HepG2 (cell line): Measurements from ENCODE around the gene PROKR1. TPM values are rescaled to one million over a fixed set of nuclear protein-coding genes. Genes with fewer than 3 reads are reported as not detected.

ENCODE experiments used
- ATAC-seq: fragments of 200-7000 bp; cut with Tn5 transposase; 3 replicates; pipeline ENCODE4 v1.9.1; 2020; ENCODE audit warnings: mild to moderate bottlenecking, moderate library complexity
- BruUV-seq: library from RNA; stranded (reverse); fragments of 400-500 nt; replicated peaks from 2 replicates; lab custom pipeline; 2021; lab: Mats Ljungman, UMichigan
- CTCF ChIA-PET: fragments of 300-600 bp; formaldehyde crosslinking; extraction: SDS; loops from one replicate; lab custom pipeline; 2021; ENCODE audit warnings: low total read pairs, inconsistent platforms, low intra/inter-chr PET ratio; lab: Yijun Ruan, JAX
- POLR2A ChIA-PET: fragments of 350-600 bp; sonication (Branson Sonifier 250); formaldehyde crosslinking; loops from one replicate; lab custom pipeline; 2020; ENCODE audit warnings: antibody characterized with exemption, inconsistent platforms; lab: Yijun Ruan, JAX
- DNase-seq: peaks from one replicate; pipeline ENCODE4 v3.0.0-alpha.2; 2015; ENCODE audit warnings: low spot score
- FAIRE-seq: peaks from 3 replicates; lab custom pipeline; 2011; peaks lifted over from hg19 to GRCh38; lab: Jason Lieb, UNC
- H2AFZ ChIP-seq: one replicate; pipeline ENCODE4 v1.6.1; 2011; ENCODE audit warnings: low read length, inconsistent platforms
- H3K27ac ChIP-seq: fragments of 300-600 bp; 3 replicates; pipeline ENCODE4 v1.8.0; 2011; ENCODE audit warnings: mixed run types, mild to moderate bottlenecking, mixed read lengths, low read length, inconsistent platforms; ENCODE audit not compliant: insufficient read depth; ENCODE audit errors: extremely low read length
- H3K27me3 ChIP-seq, 2 experiments: fragments of 200-600 bp in 1 of 2; 2 replicates in 1 of 2; 3 replicates in 1 of 2; pipeline versions ENCODE4 v1.6.0 to v1.8.0; 2011; ENCODE audit warnings: low read length in 2 of 2, mild to moderate bottlenecking in 2 of 2, moderate library complexity in 2 of 2, inconsistent platforms in 1 of 2; ENCODE audit not compliant: insufficient read depth in 2 of 2, control insufficient read depth in 1 of 2
- H3K36me3 ChIP-seq, 2 experiments: fragments of 200-600 bp in 1 of 2; replicated peaks in 1 of 2; 2 replicates in 1 of 2; 3 replicates in 1 of 2; pipeline versions ENCODE4 v1.5.1 to v1.8.0; 2011; ENCODE audit warnings: low read length in 2 of 2, inconsistent platforms in 1 of 2; ENCODE audit not compliant: insufficient read depth in 2 of 2, control insufficient read depth in 1 of 2
- H3K4me1 ChIP-seq: 2 replicates; pipeline ENCODE4 v1.5.1; 2012; ENCODE audit warnings: low read length, inconsistent platforms; ENCODE audit not compliant: insufficient read depth
- H3K4me2 ChIP-seq: 2 replicates; pipeline ENCODE4 v1.6.0; 2011; ENCODE audit warnings: low read depth, low read length, inconsistent platforms
- H3K4me3 ChIP-seq, 3 experiments: fragments of 200-600 bp in 1 of 3; sonication (generic), shearing (Covaris generic) in 1 of 3; replicated peaks in 1 of 3; 2 replicates each; pipeline ENCODE4 v1.5.1; 2011 to 2016; ENCODE audit warnings: low read length in 3 of 3, inconsistent platforms in 2 of 3, low read depth in 2 of 3, mild to moderate bottlenecking in 2 of 3, control low read depth in 1 of 3, mixed read lengths in 1 of 3; ENCODE audit not compliant: insufficient read depth in 1 of 3
- H3K79me2 ChIP-seq: one replicate; pipeline ENCODE4 v1.6.1; 2011; ENCODE audit warnings: low read length, inconsistent platforms; ENCODE audit not compliant: insufficient read depth
- H3K9ac ChIP-seq: 2 replicates; pipeline ENCODE4 v1.6.0; 2011; ENCODE audit warnings: mild to moderate bottlenecking, low read depth, low read length, inconsistent platforms; ENCODE audit not compliant: insufficient read depth
- H3K9me3 ChIP-seq: 2 replicates; pipeline ENCODE4 v1.5.1; 2012; ENCODE audit warnings: mild to moderate bottlenecking, low read length
- H4K20me1 ChIP-seq: 2 replicates; pipeline ENCODE4 v1.6.0; 2011; ENCODE audit warnings: inconsistent platforms, mild to moderate bottlenecking, low read length, moderate library complexity; ENCODE audit not compliant: insufficient read depth
- ATF7 ChIP-seq, 2 experiments: fragments of 450-650 bp in 1 of 2; sonication (generic) in 1 of 2; formaldehyde crosslinking in 1 of 2; IDR thresholded peaks; 2 replicates each; pipeline versions ENCODE4 v1.4.0 to v1.6.1; 2016 to 2020; ENCODE audit warnings: antibody characterized with exemption in 1 of 2, mild to moderate bottlenecking in 1 of 2, missing genetic modification reagents in 1 of 2
- CBFB ChIP-seq: sonication (generic); formaldehyde crosslinking; IDR thresholded peaks from 2 replicates; pipeline ENCODE4 v1.4.0; 2020; ENCODE audit warnings: missing genetic modification reagents
- FLYWCH1 ChIP-seq: sonication (generic); formaldehyde crosslinking; IDR thresholded peaks from 2 replicates; pipeline ENCODE4 v1.8.1; 2023; ENCODE audit warnings: mild to moderate bottlenecking, missing genetic modification reagents
- NAIF1 ChIP-seq: sonication (generic); formaldehyde crosslinking; IDR thresholded peaks from 2 replicates; pipeline ENCODE4 v1.5.0; 2020; ENCODE audit warnings: mild to moderate bottlenecking, missing genetic modification reagents, borderline replicate concordance
- NFE2 ChIP-seq: sonication (generic); formaldehyde crosslinking; IDR thresholded peaks from 2 replicates; pipeline ENCODE4 v1.4.0; 2020; ENCODE audit warnings: missing genetic modification reagents
- NR1H2 ChIP-seq: sonication (generic); formaldehyde crosslinking; IDR thresholded peaks from 2 replicates; pipeline ENCODE4 v1.8.1; 2022; ENCODE audit warnings: low read depth, missing genetic modification reagents, borderline replicate concordance
- ZNF260 ChIP-seq: sonication (generic); formaldehyde crosslinking; IDR thresholded peaks from 2 replicates; pipeline ENCODE4 v1.4.0; 2020; ENCODE audit warnings: missing genetic modification reagents, low read depth, mild to moderate bottlenecking, borderline replicate concordance
- ZNF30 ChIP-seq: sonication (generic); formaldehyde crosslinking; IDR thresholded peaks from 2 replicates; pipeline ENCODE4 v1.5.0; 2020; ENCODE audit warnings: mild to moderate bottlenecking, missing genetic modification reagents
- ZNF850 ChIP-seq: sonication (generic); formaldehyde crosslinking; conservative IDR thresholded peaks from 2 replicates; pipeline ENCODE4 v1.9.0; 2021; ENCODE audit warnings: mild to moderate bottlenecking, missing genetic modification reagents
- WGBS: methylation state at CpG from one replicate; pipeline ENCODE4 v1.1.6; 2017; ENCODE audit warnings: low lambda C conversion rate; 5-methylcytosine and 5-hydroxymethylcytosine counted together
- in situ Hi-C: cut with HindIII; loops from 2 replicates; pipeline ENCODE4 v1.10.0; 2017; ENCODE audit warnings: low pct_unique_long_range_greater_than_20kb; ENCODE audit not compliant: extremely low pct_ligation_motif_present
- intact Hi-C: fragments of 100-400 bp; cut with micrococcal nuclease; formaldehyde crosslinking; loops from one replicate; pipeline ENCODE4 v1.10.0; 2022; ENCODE audit not compliant: unreplicated experiment
- polyA plus RNA-seq, 8 experiments: library from polyadenylated mRNA; depleted of rRNA in 3 of 8; stranded (reverse) in 7 of 8; unstranded in 1 of 8; fragments of >200 nt; fragmentation: Illumina TruSeq in 4 of 8; extraction: Trizol in 4 of 8; gene quantifications; 2 replicates each; pipeline versions ENCODE4 v1.2.1 to v1.2.3, GENCODE V29; 2011 to 2016; ENCODE audit warnings: low read depth in 4 of 8, missing spikeins in 1 of 8, mixed read lengths in 1 of 8; ENCODE audit not compliant: insufficient read depth in 1 of 8
- total RNA-seq, 5 experiments: library from RNA; depleted of rRNA; stranded (reverse); fragments of >200 nt; fragmentation: Illumina TruSeq; extraction: Trizol; gene quantifications; 2 replicates each; pipeline ENCODE4 v1.2.3, GENCODE V29; 2016; ENCODE audit warnings: low read depth in 1 of 5
- TF ChIP-seq, protein P1 (sequence below): sonication (generic); formaldehyde crosslinking; IDR thresholded peaks from 2 replicates; pipeline ENCODE4 v1.8.1; 2023; ENCODE audit warnings: mild to moderate bottlenecking, missing genetic modification reagents
- TF ChIP-seq, protein P2 (sequence below): IDR thresholded peaks from 2 replicates; pipeline ENCODE4 v1.6.1; 2016; ENCODE audit warnings: missing compliant biosample characterization, missing genetic modification reagents, borderline replicate concordance
- TF ChIP-seq, protein P3 (sequence below), 2 experiments: sonication (generic) in 1 of 2; formaldehyde crosslinking in 1 of 2; IDR thresholded peaks; 2 replicates each; pipeline versions ENCODE4 v1.4.0 to v1.6.1; 2018 to 2020; ENCODE audit warnings: missing genetic modification reagents in 2 of 2, borderline replicate concordance in 1 of 2, low read depth in 1 of 2, mild to moderate bottlenecking in 1 of 2, missing biosample characterization in 1 of 2
- TF ChIP-seq, protein P4 (sequence below): sonication (generic); formaldehyde crosslinking; IDR thresholded peaks from 2 replicates; pipeline ENCODE4 v1.8.0; 2022; ENCODE audit warnings: missing genetic modification reagents, mild to moderate bottlenecking, borderline replicate concordance

Gene PROKR1
- total and polyA plus RNA-seq, 2 of the 13 experiments (the other 11 are each of a cell fraction or from before 2014, with no cell fraction given), result not detected

DNA sequence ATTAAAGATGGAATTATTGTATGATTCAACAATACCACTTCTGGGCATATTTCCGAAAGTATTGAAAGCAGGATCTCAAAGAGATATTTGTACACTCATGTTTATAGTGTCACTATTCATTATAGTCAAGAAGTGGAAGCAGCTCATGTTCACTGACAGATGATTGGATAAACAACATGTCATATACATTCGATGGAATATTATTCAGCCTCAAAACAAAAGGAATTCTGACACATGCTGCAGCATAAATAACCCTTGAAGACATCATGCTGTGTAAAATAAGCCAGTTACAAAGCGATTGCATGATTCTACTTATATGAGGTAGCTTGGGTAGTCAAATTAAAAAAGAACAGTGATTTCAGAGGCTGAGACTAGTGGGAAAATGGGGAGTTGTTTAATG is 39.3 kb upstream of the PROKR1 start (continued):
- TF ChIP-seq FLYWCH1 (no peak), NFE2 (CRISPR knock-in tag) (no peak)

DNA sequence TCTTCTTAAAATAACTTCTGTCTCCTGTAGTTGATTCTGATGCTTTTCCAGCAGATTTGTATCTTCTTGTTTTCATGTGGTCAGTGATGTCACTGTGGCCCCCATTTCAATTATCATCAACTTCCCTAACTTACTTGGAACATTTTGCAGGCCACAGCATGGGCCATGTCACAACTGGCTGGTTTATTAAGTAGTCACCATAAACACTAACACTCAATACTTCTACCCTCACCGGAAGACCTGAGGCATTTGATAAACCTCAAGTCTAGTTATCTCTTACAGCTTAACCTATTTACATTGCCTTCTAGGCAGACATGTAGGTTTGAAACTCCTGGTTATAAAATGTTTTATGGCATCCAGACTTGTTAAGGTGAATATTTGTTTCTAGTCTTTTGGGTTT is 37.4 kb upstream of the PROKR1 start:
- BruUV-seq, result no TSS peak
- CTCF ChIA-PET, result no interaction called here
- Histone ChIP-seq H3K4me2 (no peak overlapping the region), H3K79me2 (no peaks in the 10 kb centered on the region), H3K9ac (no peak overlapping the region), H3K9me3 (peaks cover 14% of the 10 kb centered on the region), H3K4me3 (no peak overlapping the region), H3K4me1 (no peaks in the 10 kb centered on the region), H4K20me1 (no peaks in the 10 kb centered on the region), H2AFZ (no peak overlapping the region), H3K36me3 (no peaks in the 10 kb centered on the region), H3K27ac (no peak overlapping the region), H3K27me3 (no peaks in the 10 kb centered on the region)
- TF ChIP-seq ZNF260 (CRISPR knock-in tag) (no peak), ZNF30 (CRISPR knock-in tag) (no peak), CBFB (CRISPR knock-in tag) (no peak), NAIF1 (CRISPR knock-in tag) (no peak), NR1H2 (no peak), ZNF850 (CRISPR knock-in tag) (no peak), ATF7 (IDR thresholded peaks at IDR 0.05) (no peak), ATF7 (CRISPR knock-in tag; IDR thresholded peaks at IDR 0.05) (no peak)
- TF ChIP-seq, protein P1, sequence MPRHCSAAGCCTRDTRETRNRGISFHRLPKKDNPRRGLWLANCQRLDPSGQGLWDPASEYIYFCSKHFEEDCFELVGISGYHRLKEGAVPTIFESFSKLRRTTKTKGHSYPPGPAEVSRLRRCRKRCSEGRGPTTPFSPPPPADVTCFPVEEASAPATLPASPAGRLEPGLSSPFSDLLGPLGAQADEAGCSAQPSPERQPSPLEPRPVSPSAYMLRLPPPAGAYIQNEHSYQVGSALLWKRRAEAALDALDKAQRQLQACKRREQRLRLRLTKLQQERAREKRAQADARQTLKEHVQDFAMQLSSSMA (CRISPR knock-in tag), result no peak
- TF ChIP-seq, protein P2, sequence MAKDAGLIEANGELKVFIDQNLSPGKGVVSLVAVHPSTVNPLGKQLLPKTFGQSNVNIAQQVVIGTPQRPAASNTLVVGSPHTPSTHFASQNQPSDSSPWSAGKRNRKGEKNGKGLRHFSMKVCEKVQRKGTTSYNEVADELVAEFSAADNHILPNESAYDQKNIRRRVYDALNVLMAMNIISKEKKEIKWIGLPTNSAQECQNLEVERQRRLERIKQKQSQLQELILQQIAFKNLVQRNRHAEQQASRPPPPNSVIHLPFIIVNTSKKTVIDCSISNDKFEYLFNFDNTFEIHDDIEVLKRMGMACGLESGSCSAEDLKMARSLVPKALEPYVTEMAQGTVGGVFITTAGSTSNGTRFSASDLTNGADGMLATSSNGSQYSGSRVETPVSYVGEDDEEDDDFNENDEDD (CRISPR knock-in tag), result no peak
- TF ChIP-seq, protein P3, sequence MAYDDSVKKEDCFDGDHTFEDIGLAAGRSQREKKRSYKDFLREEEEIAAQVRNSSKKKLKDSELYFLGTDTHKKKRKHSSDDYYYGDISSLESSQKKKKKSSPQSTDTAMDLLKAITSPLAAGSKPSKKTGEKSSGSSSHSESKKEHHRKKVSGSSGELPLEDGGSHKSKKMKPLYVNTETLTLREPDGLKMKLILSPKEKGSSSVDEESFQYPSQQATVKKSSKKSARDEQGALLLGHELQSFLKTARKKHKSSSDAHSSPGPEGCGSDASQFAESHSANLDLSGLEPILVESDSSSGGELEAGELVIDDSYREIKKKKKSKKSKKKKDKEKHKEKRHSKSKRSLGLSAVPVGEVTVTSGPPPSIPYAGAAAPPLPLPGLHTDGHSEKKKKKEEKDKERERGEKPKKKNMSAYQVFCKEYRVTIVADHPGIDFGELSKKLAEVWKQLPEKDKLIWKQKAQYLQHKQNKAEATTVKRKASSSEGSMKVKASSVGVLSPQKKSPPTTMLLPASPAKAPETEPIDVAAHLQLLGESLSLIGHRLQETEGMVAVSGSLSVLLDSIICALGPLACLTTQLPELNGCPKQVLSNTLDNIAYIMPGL (CRISPR knock-in tag; IDR thresholded peaks at IDR 0.05; ENCODE audit: borderline replicate concordance in 1 of 2, low read depth in 1 of 2), result no peak
- TF ChIP-seq, protein P4, sequence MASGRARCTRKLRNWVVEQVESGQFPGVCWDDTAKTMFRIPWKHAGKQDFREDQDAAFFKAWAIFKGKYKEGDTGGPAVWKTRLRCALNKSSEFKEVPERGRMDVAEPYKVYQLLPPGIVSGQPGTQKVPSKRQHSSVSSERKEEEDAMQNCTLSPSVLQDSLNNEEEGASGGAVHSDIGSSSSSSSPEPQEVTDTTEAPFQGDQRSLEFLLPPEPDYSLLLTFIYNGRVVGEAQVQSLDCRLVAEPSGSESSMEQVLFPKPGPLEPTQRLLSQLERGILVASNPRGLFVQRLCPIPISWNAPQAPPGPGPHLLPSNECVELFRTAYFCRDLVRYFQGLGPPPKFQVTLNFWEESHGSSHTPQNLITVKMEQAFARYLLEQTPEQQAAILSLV, result no peak
- DNase-seq (no peak), ATAC-seq (no peak), FAIRE-seq (no peak)
- WGBS, result 66% methylated on average over 1 of the region's 1 CpG
- POLR2A ChIA-PET, result no interaction called here
- in situ Hi-C loops (no loop called here), intact Hi-C loops (no loop called here)
